Activated CD4-positive, alpha-beta T cell treated with anti-CD3 and anti-CD28 coated beads for 4 hours (primary cell): ENCODE results near the gene EXOSC2.
A peak's percentile ranks its signal among the peaks of the same experiment; 100 is the strongest.

Experiments
- DNase-seq, 2 donors: peaks; one replicate each; pipeline ENCODE4 v3.0.0-alpha.2; 2020

The EXOSC2 gene, protein sequence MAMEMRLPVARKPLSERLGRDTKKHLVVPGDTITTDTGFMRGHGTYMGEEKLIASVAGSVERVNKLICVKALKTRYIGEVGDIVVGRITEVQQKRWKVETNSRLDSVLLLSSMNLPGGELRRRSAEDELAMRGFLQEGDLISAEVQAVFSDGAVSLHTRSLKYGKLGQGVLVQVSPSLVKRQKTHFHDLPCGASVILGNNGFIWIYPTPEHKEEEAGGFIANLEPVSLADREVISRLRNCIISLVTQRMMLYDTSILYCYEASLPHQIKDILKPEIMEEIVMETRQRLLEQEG

DNA sequence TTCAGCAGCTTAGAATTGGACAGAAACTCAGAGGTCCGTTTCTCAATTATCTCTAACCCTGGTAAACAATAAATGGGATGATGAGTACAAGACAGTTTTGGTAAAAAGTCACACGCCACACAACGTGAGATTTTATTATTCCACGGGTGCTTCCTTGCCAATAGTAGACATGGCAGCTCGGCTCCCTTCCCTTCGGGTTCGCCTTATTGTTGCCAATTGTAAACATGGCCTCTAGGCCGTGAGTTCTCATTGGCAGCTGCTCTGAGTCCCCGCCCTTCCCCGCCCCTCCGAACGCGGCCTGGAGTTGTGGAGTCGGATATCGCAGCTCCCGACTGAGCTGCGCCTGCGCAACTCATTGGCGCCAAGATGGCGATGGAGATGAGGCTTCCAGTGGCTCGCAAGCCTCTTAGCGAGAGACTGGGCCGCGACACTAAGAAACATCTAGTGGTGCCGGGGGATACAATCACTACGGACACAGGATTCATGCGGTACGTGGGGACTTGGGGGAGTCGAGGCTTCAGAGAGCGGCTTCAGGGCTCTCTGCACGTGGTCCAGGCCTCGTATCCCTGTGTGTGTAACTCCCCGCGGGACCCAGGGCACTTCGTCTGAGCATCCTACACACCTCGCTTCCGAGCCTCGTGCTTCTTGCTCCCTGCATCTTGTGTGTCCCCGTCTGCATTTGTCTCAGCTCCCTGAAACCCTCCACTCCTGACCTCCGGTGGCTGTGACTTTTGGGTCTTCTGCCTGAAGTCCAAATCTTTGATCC is at the start of gene EXOSC2:
Gene EXOSC2, plus strand, starts transcription at position 355 of the 766 bp plus-strand sequence. Its CDS starts 12 bp downstream, at position 367.
- DNase-seq = peak; percentile 97 to 98

DNA sequence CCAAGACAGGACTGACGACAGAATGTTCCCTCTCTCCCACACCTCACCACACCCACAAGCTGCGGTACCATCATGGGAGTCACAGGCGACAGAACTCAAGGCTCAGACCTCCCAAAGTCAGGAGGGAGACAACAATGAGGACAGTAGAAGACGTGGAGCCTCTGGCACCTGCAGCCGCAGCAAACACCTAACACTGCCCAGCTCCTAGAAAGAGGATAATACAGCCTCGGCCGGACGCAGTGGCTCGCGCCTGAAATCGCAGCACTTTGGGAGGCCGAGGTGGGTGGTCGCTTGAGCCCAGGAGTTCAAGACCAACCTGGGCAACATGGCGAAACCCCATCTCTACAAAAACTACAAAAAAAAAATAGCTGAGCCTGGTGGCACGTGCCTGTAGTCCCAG is 42.4 kb upstream of the EXOSC2 start:
- DNase-seq = no peak

DNA sequence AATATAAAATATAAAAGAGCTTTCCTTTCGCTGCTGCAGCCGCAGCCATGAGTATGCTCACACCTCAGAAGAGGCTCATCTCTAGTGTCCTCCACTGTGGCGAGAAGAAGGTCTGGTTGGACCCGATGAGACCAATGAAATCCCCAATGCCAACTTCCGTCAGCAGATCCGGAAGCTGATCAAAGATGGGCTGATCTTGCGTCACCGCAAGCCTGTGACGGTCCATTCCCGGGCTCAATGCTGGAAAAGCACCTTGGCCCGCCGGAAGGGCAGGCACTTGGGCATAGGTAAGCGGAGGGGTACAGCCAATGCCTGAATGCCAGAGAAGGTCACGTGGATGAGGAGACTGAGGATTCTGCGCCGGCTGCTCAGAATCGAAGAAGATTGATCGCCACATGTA is 41.8 kb upstream of the EXOSC2 start:
- no peak for DNase-seq

DNA sequence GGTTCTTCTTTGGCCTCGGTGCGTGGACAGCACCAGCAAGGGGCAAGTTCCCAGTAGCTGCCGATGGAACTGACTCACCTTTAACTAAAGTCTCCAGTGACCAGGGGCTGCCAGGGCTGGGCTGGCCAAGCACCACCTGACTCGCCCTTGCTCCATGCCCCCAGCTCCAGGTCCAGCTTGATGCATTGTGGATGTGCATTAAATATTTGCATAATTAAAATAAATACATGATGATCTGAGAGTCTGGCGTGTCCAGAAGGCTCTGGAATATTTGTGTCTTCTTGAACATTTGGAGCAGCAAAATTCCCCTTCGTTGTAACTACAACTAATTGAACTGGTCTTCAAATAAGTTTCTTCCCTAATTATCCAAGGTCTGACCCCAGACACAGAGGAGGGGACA is 38.7 kb upstream of the EXOSC2 start:
- DNase-seq = no peak

DNA sequence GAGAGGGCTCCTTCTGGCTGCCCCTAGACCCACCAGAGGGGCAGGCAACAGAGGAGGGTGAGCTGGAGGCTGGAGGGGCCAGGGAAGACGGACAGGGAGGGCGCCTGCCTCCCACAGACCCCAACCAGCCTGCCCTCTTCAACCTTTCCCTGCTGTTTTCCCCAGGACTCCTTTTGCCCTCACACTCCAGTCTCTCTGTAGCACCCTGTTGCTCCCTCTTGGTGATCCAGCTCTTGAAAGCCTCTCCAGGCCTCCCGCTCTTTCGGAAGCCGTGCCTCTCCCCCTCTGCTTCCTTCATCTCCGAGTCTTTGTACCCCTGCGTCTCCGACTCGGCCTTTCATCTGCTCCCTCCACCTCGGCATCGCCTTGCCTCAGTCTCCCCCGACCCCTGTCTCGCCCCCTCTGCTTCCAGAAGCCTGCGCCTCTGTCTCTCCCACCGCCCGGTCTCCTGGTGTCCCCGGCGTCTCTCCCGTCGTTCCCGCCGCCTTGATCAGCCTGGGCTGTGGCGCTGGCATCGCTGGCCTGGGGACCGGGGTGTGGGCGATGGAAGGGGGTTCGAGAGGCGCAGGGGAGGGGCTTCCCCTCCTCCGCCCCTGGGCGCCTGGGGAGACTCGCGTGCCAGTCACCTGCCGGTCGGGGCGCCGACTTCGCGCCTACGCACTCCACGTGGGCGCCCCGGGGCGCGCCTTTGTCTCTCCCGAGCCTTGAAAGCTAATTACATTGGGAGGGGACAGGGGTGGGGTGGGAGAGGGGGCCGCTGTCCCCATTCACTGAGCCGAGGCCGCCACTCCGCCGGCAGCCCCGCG is 34.5 kb upstream of the EXOSC2 start:
- DNase-seq = no peak

DNA sequence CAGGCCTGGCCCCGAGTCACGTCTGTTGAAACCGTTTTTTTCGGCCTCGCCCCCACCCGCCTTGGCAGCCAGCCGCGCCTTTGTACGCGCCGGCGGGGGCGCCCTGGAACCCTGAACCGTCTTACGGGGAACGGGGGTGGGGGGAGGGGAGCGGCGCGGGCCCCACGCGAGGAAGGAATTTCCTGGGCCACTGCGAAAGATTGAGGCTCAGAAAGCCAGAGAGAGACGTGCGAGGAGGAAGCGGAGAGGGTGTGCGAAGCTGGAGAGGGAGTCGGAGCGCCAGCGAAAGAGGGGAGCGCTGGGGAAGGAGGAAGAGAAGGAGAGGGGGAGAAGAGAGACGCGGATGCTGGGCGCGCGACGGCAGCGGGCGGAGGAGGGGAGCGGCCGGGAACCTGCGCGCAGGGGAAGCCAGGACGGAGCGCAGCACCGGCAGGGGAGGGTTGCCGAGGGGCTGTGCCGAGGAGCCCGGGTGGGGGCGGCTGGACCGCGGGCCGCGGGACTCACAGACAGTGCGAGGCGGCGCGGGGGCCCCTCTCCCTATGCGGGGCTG is 33.8 kb upstream of the EXOSC2 start:
- no peak for DNase-seq

DNA sequence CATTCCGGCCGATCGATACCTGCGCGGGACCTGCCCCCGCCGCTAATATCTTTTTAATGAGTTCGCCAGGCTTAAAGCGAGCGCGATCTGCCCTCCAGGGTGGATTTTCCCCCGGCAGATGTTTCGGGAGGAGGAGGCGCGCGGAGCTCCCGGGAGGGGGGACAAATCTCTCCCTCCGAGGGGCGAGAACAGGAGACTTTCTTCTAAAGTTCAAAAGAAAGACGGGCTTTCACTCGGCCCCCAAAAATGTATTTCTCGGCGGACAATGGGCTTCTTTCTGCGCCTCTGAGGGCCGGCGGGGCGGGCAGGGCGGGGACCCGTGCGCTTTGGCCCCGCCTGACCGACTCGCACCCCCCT is 33.3 kb upstream of the EXOSC2 start:
- no peak for DNase-seq

DNA sequence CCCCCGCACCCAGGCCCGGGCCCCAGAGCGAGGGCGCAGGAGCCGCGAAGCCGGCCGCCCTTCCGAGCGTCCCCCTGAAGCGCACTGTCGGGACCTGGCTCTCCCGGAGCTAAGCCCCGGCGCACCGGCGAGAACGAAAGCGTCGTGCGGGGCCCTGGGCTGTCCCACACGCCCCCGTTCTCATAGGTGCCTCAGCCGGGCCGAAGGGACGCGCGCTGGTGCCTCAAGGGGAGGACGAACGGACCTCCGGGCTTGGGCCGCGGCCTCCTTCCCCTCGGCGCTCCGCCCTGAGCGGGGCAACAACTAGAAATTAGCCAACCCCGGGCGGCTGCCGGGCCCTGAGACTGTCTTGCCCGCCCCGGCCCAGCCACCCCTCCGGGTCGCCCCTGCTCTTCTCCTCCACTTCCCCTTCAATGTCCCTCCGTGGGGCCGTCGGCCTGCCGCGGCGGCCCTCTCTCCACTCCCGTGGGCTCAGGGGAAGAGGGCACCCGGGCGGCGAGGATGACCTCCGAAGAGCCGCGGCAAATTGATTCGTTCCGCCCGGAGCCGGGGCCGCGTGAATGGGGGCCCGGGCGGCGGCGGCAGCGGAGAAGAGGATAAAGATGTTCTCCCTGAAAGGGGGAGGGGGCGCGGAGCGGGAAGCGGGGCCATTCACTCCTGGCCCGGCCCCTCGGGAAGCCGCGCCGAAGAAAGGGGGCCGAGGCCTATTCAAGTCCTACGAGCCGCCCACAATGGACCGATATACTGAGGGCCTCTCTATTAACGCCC is 32.7 kb upstream of the EXOSC2 start:
- DNase-seq = no peak

DNA sequence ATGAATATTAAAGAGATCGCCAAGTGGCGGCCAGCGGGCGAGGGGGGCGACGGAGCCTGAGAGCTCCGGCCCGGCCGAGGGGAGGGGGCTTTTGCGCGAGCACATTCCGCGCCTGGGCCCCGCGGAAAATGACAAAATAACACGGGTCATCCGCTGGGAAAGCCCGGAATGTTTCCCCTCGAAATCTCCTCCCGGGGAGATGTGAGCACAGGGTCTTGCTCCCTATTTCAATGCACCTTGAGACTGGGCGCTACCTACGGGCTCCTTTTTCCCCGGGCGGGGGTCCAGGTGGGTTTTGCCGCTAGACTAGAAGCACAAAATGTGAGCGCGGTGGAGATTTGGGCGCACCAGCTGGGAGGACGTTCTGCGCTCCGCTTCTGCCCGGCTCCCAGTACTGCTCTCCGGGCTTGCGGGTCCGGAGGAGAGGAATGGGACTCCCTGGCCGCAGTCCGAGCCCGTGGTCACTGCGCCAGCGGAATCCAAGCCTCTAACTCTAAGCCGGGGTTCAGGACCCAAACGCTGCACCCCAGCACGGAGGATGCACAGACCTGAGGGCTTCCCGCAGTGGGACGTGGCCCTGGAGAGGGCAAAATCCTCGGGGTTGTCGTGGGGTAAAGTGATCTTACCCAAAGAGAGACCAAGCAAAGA is 32.0 kb upstream of the EXOSC2 start:
- no peak for DNase-seq

DNA sequence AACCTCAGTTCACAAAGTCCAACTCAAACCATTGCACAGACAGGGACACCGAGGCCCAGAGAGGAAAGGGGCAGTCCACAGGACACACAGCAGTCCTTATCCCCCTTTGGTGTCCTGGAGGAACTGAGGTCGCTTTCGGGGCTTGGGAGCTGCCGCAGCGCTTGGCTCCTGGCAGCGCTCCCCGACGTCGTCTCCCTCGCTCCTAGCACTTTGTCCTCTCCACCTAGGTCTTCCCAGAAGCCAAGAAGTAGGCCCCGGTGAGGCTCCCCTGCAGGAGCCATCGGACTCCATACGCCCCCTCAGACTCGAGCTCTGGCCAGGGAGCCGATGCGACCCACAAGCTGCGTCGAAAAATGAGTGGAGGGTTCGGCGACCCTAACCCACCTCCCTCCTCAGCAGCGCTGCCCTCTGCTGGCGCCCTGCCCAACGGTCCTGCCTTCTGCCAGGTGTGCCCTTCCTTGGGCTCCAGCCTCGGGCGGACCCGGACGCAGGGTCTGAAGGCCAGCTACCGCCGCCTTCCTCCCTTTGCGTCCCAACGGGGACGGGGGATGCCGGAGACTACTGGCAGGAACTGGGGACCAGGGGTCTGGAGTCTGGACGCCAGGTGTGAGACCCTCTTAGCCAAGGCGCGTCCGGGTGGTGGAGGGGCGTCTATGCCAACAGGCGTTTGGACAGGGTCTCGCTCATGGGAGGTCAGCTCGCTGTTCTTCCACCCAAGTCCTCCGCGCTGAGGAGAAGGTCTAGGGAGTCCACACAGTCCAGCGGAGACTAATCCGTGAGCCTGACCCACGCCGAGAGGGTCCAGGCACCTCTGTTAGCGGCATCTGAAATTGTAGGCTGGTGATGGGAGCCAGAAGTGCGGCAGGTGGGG is 31.2 kb upstream of the EXOSC2 start:
- no peak for DNase-seq

DNA sequence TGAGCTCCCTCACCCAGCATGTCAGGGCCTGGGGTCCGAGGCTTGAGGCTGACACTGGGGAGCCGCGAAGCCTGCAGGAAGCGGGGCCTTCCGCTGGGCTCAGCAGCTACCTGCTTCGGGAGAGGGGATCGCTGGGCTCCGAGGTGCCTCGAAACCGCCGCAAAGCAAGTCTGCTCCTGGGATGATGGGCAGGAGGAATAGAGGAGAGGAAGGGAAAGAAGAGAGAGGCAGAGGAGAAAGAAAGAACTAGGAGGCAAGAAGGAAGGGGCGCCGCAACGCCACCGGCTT is 30.7 kb upstream of the EXOSC2 start:
- DNase-seq = no peak

DNA sequence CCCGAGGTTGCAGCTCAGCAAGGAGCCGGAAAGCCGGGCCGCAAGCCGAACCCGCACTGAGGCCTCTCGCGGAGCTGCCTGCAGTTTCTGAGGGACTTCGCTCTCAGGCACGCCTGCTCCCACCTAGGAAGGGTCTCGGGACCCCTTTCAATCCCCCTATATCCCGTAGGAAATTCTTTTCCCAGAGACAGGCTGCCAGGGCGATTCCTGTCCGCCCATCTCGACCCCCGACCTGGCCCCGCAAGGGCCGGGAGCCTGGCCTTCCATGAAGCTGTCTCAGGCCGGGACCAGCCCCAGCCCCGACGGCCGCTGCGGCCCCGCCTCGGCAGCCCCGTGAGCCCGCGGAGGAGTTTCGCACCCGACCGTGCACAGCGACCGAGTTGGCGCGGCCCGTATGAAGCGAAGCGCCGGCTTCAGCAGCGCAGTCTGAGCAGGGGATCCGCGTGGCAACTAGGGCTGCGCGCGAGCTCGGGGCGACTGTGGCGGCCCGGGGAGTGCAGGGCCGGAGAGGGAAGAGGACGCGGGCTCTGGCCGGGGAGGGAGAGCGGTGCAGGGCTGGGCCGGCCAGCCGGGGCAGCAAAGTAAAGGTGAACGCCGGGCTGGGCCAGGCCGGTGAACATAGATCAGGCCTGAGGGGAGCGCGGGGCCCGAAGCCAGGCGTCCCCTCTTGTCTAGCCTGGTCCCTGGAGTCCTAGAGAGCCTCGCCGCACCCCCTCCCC is 30.2 kb upstream of the EXOSC2 start:
- no peak for DNase-seq

DNA sequence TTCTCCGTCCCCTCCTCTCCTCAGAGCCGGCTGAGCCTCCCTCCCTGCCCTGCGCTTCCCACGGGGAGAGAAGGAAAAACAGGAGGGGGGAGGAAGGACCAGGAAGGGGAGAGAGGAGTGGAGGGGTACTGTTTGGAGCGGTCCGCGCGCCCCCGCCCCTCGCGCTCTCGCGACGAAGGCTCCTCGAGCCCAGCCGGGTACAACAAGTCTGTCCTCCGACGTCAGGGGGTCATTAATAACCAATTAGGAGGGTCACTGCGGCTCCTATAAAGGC is 29.7 kb upstream of the EXOSC2 start:
- no peak for DNase-seq

DNA sequence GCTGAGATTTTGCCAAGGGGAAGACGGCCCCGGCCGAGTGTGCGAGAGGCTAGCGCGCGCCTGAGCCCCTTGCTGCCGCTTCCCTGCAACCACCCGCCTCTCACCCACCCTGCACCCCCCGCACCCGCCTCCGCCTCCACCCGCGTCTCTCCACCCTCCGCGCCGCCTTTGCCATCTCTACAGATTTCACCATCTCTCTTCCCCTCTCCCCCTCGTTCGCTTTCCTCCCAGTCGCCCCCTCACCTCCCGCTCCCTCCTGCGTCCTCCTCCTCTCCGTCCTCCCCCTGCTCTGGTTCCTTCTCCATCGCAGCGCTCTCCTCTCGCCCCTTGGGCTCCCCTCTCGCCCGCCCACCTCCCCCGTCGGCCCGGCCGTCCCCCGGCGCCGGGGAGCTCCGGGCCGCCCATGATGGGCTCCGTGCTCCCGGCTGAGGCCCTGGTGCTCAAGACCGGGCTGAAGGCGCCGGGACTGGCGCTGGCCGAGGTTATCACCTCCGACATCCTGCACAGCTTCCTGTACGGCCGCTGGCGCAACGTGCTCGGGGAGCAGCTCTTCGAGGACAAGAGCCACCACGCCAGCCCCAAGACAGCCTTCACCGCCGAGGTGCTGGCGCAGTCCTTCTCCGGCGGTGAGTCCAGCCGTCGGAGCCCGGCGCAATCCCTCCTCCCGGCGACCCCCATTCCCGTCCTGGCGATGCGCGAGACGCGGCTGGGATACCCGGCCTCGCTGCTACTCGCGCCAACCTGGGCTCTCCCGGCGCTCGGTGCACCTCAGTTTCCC is 29.1 kb upstream of the EXOSC2 start, which contains the start of gene PRDM12:
Gene PRDM12, plus strand, starts transcription at position 344 of the 778 bp plus-strand sequence. Its CDS starts 60 bp downstream, at position 404.
- no peak for DNase-seq

DNA sequence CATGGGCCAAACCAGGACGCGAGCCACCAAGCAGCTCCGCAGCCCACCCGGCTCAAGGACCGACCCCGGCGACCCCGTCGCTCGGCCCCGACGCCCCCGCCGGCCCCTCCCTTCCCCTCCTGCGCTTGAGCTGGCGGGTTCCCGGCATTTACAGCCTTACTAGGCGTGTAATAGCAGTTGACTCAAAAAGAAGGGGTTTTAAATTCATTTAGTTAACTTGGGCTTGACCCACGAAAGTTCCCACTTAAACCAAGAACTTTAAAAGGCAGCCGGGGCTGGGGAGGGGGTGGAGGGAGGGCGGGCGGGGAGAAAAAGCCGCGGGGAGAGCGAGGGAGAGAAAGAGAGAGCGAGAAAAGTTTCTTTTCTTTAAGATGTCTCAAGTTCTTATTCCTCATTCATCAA is 28.6 kb upstream of the EXOSC2 start:
- no peak for DNase-seq

DNA sequence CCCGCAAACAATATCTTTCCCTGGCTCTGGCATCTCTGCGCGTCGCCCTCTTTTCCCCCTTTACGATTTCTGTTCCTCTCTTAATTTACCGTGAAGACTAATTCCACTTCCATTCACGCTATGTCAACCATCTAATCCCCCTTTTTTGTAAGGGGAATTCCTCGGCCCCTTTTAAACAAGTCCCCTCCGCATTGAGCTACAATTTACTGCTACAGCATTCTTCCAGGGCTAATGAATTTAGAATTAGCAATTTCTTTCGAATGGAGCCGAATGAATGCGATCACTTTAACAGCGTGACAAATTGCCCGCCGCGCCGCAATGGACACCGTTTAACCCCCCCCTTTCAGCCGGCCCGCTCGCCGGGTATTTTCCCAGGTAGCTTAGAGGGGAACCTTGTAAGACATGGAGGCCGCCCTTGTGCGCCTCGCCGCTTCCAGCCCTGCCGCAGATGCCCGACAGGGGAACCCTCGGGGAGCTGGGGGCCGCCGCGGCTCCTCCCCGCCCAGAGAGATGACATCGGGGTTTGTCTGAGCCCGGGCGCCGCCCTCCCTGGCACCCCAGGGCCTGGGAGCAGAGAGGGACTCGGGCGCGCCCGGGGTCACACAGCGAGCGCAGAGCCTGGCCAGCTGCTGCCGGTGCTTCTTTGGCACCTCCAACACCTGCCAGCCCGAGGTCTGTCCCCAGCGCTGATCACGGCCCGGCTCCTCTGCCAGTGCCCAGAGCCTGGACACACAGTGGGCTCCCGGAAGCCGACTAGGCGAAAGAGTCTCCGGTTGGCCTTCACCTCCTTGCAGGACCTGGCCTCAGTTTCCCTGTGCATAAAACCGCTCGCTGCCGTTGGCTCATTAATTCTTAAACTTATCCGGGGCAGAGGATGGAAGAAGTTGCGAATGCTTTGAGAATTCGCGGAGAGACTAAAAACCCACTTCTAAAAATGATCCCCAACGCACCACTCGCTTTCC is 27.9 kb upstream of the EXOSC2 start:
- DNase-seq = no peak

DNA sequence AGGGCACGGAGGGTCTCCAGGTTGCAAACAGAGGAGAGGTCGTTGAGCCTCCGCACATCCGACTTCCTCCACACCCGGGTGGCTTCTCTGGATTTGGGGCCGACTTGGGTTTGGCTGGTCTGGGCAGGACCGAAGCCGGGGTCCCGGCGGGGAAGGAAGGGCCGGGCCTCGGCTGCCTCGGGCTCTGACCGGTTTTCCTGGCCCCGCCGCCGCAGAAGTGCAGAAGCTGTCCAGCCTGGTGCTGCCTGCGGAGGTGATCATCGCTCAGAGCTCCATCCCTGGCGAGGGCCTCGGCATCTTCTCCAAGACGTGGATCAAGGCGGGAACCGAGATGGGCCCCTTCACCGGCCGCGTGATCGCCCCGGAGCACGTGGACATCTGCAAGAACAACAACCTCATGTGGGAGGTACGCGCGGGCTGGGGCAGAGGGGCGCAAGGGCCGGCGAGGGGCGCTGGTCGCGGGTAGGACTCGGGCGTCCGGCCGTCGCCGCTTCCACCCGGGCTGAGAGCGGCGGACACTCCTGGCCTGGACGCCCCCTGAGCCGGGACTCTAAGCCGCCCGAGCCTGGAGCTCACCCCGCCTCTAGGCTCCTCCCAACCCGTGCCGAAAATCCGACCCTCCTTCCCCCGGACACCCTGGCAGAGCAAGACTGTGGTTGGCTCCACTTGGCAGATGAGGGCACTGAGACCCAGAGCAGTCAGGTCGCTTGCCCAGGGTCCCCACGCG is 27.0 kb upstream of the EXOSC2 start:
- DNase-seq = no peak

DNA sequence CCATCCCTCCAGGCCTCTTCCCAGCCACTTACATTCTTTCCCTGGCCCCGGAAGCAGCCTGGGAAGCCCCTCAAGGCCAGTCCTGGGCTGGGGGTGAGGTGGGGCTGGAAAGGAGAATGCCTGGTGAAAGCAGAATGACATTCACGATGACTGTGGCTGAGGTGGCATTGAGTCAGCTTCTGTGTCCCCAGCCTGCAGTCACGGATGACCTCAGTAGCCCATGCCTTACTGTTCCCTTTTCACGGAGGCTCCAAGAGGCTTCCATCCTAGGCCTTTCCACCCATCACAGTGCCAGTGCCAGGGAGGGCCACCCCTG is 26.5 kb upstream of the EXOSC2 start:
- DNase-seq = no peak
